Kidney epithelial cell (primary cell): ENCODE data around the gene CELF2. TPM values are rescaled to one million over a fixed set of nuclear protein-coding genes. Genes with fewer than 3 reads are reported as not detected.

Source experiments
- DNase-seq: peaks from one replicate; pipeline ENCODE4 v3.0.0-alpha.2; 2010; ENCODE audit warnings: low read depth
- H3K27me3 ChIP-seq: 2 replicates; pipeline ENCODE4 v1.6.0; 2011; ENCODE audit warnings: low read length; ENCODE audit not compliant: control insufficient read depth, insufficient read depth
- H3K36me3 ChIP-seq: 2 replicates; pipeline ENCODE4 v1.5.1; 2011; ENCODE audit warnings: low read length; ENCODE audit not compliant: control insufficient read depth, insufficient read depth
- H3K4me3 ChIP-seq: 2 replicates; pipeline ENCODE4 v1.5.1; 2011; ENCODE audit warnings: low read depth, mild to moderate bottlenecking, control low read depth, low read length
- CTCF ChIP-seq: IDR thresholded peaks from 2 replicates; pipeline ENCODE4 v1.5.1; 2011; ENCODE audit warnings: mild to moderate bottlenecking, moderate library complexity, low read length, control low read depth, inconsistent platforms; ENCODE audit not compliant: insufficient read depth, poor library complexity, severe bottlenecking
- total RNA-seq: library from RNA; depleted of rRNA; stranded (reverse); fragments of >200 nt; gene quantifications from 2 replicates; pipeline ENCODE4 v1.2.3, GENCODE V29; 2015

Gene CELF2
- total RNA-seq, 1 donor from 2014 or later: 15.2 TPM

DNA sequence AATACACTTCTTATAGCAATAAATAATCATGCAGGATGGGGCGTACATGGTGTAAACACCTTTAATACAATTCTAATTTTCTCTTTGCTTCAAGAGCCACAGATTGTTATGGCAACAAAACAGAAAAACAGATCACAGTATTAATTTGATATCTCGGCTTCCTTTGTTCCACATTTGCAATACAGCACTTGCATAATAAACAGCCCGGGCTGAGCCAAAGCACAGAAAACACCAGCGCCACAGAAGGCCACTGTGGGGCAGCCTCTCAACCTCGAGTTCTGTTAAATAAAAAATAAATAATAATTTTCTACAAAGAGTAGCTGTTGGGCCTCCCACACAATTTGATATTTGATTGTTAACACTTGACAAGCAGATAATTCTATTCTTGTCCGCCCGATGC, 337.9 kb downstream of the CELF2 start:
- no peak for TF ChIP-seq CTCF
- DNase-seq: no peak
- Histone ChIP-seq H3K27me3 (no peaks in the 10 kb centered on the region), H3K4me3 (no peak overlapping the region), H3K36me3 (no peaks in the 10 kb centered on the region)

- no peak for DNase-seq
- Histone ChIP-seq H3K36me3 (no peaks in the 10 kb centered on the region), H3K4me3 (no peak overlapping the region), H3K27me3 (no peaks in the 10 kb centered on the region)
- no peak for TF ChIP-seq CTCF
Measured at GRCh38 chr10:11357439-11357838, 339.8 kb downstream of the CELF2 start.

GRCh38 chr10:11358011-11358410, 340.3 kb downstream of the CELF2 start:
- H3K27me3 ChIP-seq: no peaks in the 10 kb centered on the region
- no peaks in the 10 kb centered on the region for H3K36me3 ChIP-seq
- no peak for TF ChIP-seq CTCF
- no peak overlapping the region for H3K4me3 ChIP-seq
- DNase-seq: no peak

GRCh38 chr10:11358923-11359575, 341.4 kb downstream of the CELF2 start:
- Histone ChIP-seq H3K36me3 (no peaks in the 10 kb centered on the region), H3K4me3 (no peak overlapping the region), H3K27me3 (no peaks in the 10 kb centered on the region)
- TF ChIP-seq CTCF: no peak
- DNase-seq: no peak

DNA sequence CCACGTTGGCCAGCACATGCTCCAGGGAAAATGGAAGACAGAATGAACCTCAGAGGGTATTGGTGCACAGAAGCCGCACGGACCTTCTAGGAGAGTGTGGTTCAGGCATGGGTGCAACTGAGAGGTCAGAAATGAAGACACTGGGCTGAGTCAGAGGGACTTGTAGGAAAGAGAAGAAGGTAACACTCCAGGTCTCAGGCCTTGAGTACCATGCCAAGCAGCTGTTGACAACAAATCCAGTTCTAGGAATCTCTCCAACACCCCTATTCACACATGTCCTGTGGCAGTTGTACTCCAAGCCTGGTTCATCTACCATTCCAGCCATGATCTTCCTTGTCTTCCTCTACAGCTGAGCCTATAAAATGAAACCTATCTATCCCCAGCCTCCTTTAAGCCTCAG, 342.2 kb downstream of the CELF2 start:
- DNase-seq: no peak
- Histone ChIP-seq H3K4me3 (no peak overlapping the region), H3K36me3 (no peaks in the 10 kb centered on the region), H3K27me3 (no peaks in the 10 kb centered on the region)
- TF ChIP-seq CTCF: no peak

DNA sequence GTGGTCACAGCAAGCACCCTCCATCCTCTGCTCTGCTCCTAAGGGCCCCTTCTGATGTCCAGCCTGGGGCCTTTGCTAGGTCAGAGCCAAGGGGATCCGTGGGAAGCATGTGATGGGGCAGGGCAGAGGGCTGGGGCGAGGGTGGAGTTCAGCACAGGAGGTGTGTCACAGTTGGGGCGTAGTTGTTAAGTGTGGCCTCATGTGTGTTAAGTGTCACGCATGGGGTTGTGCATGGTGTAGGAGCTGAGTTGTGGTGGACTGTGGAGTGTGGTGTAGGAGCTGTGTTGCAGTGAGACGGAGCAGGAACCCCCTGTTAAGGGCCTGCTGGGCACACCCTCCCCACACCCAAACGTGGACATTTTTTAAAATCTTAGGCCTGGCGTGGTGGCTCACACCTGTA, 345.8 kb downstream of the CELF2 start:
- Histone ChIP-seq H3K4me3 (no peak overlapping the region), H3K36me3 (no peaks in the 10 kb centered on the region), H3K27me3 (no peaks in the 10 kb centered on the region)
- no peak for TF ChIP-seq CTCF
- no peak for DNase-seq
